Measurements from ENCODE around the gene PDE6D. TPM values are rescaled to one million over a fixed set of nuclear protein-coding genes. Genes with fewer than 3 reads are reported as not detected.
A peak's percentile ranks its signal among the peaks of the same experiment; 100 is the strongest.

The PDE6D gene
- total and polyA plus RNA-seq, 2 of the 13 experiments (the other 11 are each of a cell fraction or from before 2014, with no cell fraction given) = 14.1 to 23.2 TPM

- TF ChIP-seq TARDBP (CRISPR knock-in tag; IDR thresholded peaks at IDR 0.05) (peak; percentile 79; the same call in 1 of the 2 replicates), ZKSCAN1 (IDR thresholded peaks at IDR 0.05; ENCODE audit: low read length) (no peak; the same call in 1 of the 2 replicates), ZBTB21 (CRISPR knock-in tag; IDR thresholded peaks at IDR 0.05) (no peak), IKZF4 (CRISPR knock-in tag; IDR thresholded peaks at IDR 0.05; ENCODE audit: borderline replicate concordance, low read depth, not compliant biosample characterization) (peak; percentile 100), ELF3 (CRISPR knock-in tag; IDR thresholded peaks at IDR 0.05) (peak; percentile 96), ZNF614 (CRISPR knock-in tag; IDR thresholded peaks at IDR 0.05; ENCODE audit: borderline replicate concordance) (peak; percentile 48; the same call in 1 of the 2 replicates), ZNF232 (CRISPR knock-in tag; IDR thresholded peaks at IDR 0.05; ENCODE audit: borderline replicate concordance) (peak; percentile 99), SYNCRIP (IDR thresholded peaks at IDR 0.05; ENCODE audit: insufficient read depth, low read depth, low read length) (no peak), ZNF790 (CRISPR knock-in tag; IDR thresholded peaks at IDR 0.05; ENCODE audit: borderline replicate concordance) (peak; percentile 100), PBX2 (CRISPR knock-in tag; IDR thresholded peaks at IDR 0.05) (no peak), PTBP1 (IDR thresholded peaks at IDR 0.05; ENCODE audit: low read depth, low read length, poor library complexity, severe bottlenecking) (no peak), KLF15 (CRISPR knock-in tag; IDR thresholded peaks at IDR 0.05; ENCODE audit: borderline replicate concordance) (peak; percentile 98), FOXA1 (IDR thresholded peaks at IDR 0.05) (no peak), FOXA1 (CRISPR knock-in tag; IDR thresholded peaks at IDR 0.05) (0 out of 2 replicates have a peak, but pooled peaks have one; percentile 18), ZHX1 (CRISPR knock-in tag; IDR thresholded peaks at IDR 0.05; ENCODE audit: low read depth) (0 out of 2 replicates have a peak, but pooled peaks have one; percentile 19), MTF1 (CRISPR knock-in tag; IDR thresholded peaks at IDR 0.05) (peak; percentile 98), YY1 (IDR thresholded peaks at IDR 0.05; ENCODE audit: insufficient read depth, insufficient replicate concordance, low read depth, low read length) (peak; percentile 87), FOXA3 (CRISPR knock-in tag; IDR thresholded peaks at IDR 0.05) (peak; percentile 68)
- TF ChIP-seq, protein P1, sequence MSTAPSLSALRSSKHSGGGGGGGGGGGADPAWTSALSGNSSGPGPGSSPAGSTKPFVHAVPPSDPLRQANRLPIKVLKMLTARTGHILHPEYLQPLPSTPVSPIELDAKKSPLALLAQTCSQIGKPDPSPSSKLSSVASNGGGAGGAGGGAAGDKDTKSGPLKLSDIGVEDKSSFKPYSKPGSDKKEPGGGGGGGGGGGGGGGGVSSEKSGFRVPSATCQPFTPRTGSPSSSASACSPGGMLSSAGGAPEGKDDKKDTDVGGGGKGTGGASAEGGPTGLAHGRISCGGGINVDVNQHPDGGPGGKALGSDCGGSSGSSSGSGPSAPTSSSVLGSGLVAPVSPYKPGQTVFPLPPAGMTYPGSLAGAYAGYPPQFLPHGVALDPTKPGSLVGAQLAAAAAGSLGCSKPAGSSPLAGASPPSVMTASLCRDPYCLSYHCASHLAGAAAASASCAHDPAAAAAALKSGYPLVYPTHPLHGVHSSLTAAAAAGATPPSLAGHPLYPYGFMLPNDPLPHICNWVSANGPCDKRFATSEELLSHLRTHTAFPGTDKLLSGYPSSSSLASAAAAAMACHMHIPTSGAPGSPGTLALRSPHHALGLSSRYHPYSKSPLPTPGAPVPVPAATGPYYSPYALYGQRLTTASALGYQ (CRISPR knock-in tag; IDR thresholded peaks at IDR 0.05) = peak; percentile 94; the same call in 1 of the 2 replicates
Observed at GRCh38 chr2:231709981-231710798, 70.9 kb downstream of the PDE6D start (continued).
